ENCODE measurements around the gene ETHE1.
"Not testable (repeated sequence)": the region's sequence is repeated elsewhere in the genome, so short reads cannot be mapped to it uniquely, and the experiment has no call there.

The ETHE1 gene

GRCh38 chr19:43523696-43524095, 3.3 kb downstream of the ETHE1 start:
- not testable (repeated sequence) for H3K36me3 ChIP-seq (replicated peaks); H3K9me3 ChIP-seq; H3K4me3 ChIP-seq; H3K4me1 ChIP-seq; DNase-seq (ENCODE audit: low spot score in 2 of 2); H3K27me3 ChIP-seq (ENCODE audit: low read depth)
- in situ Hi-C loops (cut with MboI; ENCODE audit: low sequenced_read_pairs) = loop anchor here (5.0 kb wide), 1 partner anchor 76 kb away; no protein-coding TSS in a partner anchor

GRCh38 chr19:43522929-43523328, 4.1 kb downstream of the ETHE1 start:
- Histone ChIP-seq H3K9me3 (no peaks in the 10 kb centered on the region), H3K36me3 (replicated peaks) (no peaks in the 10 kb centered on the region), H3K4me1 (peaks cover 9% of the 10 kb centered on the region), H3K27me3 (ENCODE audit: low read depth) (no peaks in the 10 kb centered on the region), H3K4me3 (no peak overlapping the region)
- no peak for DNase-seq (ENCODE audit: low spot score in 2 of 2)
- in situ Hi-C loops (cut with MboI; ENCODE audit: low sequenced_read_pairs) = loop anchor here (5.0 kb wide), 1 partner anchor 76 kb away; no protein-coding TSS in a partner anchor

DNA sequence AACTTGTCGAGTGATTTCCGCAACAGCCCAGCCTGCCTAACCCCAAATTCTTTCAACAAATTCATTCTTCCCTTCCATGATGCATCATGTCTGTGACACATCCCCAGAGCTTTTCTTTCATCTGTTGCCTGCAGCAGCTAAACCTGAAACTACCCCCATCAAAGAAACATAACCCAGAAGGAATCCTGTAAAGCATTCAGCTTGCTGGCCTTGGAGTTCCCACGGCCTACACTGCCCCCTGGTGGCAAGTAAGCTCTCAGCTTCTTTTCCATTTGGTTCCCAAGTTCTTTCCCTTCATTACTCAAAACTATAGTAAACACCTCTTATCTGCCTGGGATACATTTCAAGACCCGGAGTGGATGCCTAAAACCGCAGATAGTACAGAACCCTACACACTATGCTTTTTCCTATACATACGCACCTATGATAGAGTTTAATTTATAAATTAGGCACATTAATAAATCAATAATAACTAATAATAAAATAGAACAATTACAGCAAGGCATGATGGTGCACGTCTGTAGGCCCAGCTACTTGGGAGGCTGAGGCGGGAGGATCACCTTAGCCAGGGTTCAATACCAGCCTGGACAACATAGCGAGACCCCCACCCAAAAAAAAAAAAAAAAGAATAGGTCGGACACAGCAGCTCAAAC, 7.4 kb downstream of the ETHE1 start:
- DNase-seq (ENCODE audit: low spot score in 2 of 2) = peak; percentile 81 to 88
- Histone ChIP-seq H3K4me3 (no peak overlapping the region), H3K36me3 (replicated peaks) (peaks cover 2% of the 10 kb centered on the region; the same call in 1 of the 2 replicates), H3K4me1 (no peaks in the 10 kb centered on the region), H3K27me3 (ENCODE audit: low read depth) (no peaks in the 10 kb centered on the region), H3K9me3 (no peaks in the 10 kb centered on the region)
- in situ Hi-C loops (cut with MboI; ENCODE audit: low sequenced_read_pairs) = loop anchor here (5.0 kb wide), 1 partner anchor 72 kb away; no protein-coding TSS in a partner anchor

- DNase-seq (ENCODE audit: low spot score in 2 of 2) = no peak
- Histone ChIP-seq H3K4me1 (no peaks in the 10 kb centered on the region), H3K36me3 (replicated peaks) (peaks cover 2% of the 10 kb centered on the region; the same call in 1 of the 2 replicates), H3K4me3 (no peak overlapping the region), H3K9me3 (no peaks in the 10 kb centered on the region), H3K27me3 (ENCODE audit: low read depth) (no peaks in the 10 kb centered on the region)
- in situ Hi-C loops (cut with MboI; ENCODE audit: low sequenced_read_pairs) = no loop called here
Measured at GRCh38 chr19:43518051-43518450, 8.9 kb downstream of the ETHE1 start.

DNA sequence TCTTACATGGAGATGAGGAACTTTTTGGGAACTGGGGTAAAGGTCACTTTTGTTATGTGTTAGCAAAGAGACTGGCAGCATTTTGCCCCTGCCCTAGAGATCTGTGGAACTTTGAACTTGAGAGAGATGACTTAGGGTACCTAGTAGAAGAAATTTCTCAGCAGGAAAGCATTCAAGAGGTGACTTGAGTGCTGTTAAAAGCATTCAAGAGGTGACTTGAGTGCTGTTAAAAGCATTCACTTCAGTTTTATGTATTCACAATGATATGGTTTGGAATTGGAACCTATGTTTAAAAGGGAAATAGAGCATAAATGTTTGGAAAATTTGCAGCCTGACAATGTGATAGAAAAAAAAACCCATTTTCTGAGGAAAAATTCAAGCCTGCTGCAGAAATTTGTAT, 14.6 kb downstream of the ETHE1 start:
- in situ Hi-C loops (cut with MboI; ENCODE audit: low sequenced_read_pairs); H3K9me3 ChIP-seq; H3K36me3 ChIP-seq (replicated peaks); H3K4me1 ChIP-seq; DNase-seq (ENCODE audit: low spot score in 2 of 2); H3K27me3 ChIP-seq (ENCODE audit: low read depth); H3K4me3 ChIP-seq: not testable (repeated sequence)

DNA sequence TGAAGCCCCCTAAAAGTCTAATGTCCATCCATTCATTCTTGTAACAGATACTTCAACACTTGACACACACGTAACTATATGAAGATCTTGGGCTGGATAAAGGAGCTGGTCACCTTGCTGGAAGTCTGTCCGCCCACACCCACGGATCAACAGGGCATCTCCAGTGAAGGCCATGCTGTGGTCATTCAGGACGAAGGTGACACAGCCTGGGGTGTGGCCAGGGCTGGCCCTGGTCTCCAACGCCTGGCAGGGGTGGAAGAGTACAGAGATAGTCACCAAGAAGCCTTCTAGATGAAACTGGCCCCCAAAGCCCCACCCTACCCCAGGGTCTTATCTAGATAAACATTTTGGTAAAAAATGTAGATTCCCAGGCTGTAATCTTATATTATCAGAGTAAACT, 15.7 kb downstream of the ETHE1 start:
- Histone ChIP-seq H3K36me3 (replicated peaks) (peaks cover 6% of the 10 kb centered on the region; the same call in 1 of the 2 replicates), H3K4me3 (no peak overlapping the region), H3K4me1 (no peaks in the 10 kb centered on the region), H3K27me3 (ENCODE audit: low read depth) (no peaks in the 10 kb centered on the region), H3K9me3 (no peaks in the 10 kb centered on the region)
- no peak for DNase-seq (ENCODE audit: low spot score in 2 of 2)
- in situ Hi-C loops (cut with MboI; ENCODE audit: low sequenced_read_pairs) = no loop called here

- Histone ChIP-seq H3K4me1 (no peaks in the 10 kb centered on the region), H3K36me3 (replicated peaks) (peaks cover 6% of the 10 kb centered on the region; the same call in 1 of the 2 replicates), H3K9me3 (no peaks in the 10 kb centered on the region), H3K4me3 (no peak overlapping the region), H3K27me3 (ENCODE audit: low read depth) (no peaks in the 10 kb centered on the region)
- DNase-seq (ENCODE audit: low spot score in 2 of 2) = no peak
- in situ Hi-C loops (cut with MboI; ENCODE audit: low sequenced_read_pairs) = no loop called here
Measured at GRCh38 chr19:43510713-43511112, 16.3 kb downstream of the ETHE1 start.

- H3K4me1 ChIP-seq = no peaks in the 10 kb centered on the region
- H3K36me3 ChIP-seq (replicated peaks) = peaks cover 6% of the 10 kb centered on the region; the same call in 1 of the 2 replicates
- H3K4me3 ChIP-seq = no peak overlapping the region
- H3K27me3 ChIP-seq (ENCODE audit: low read depth) = no peaks in the 10 kb centered on the region
- H3K9me3 ChIP-seq = no peaks in the 10 kb centered on the region
- in situ Hi-C loops (cut with MboI; ENCODE audit: low sequenced_read_pairs) = no loop called here
- DNase-seq (ENCODE audit: low spot score in 2 of 2) = no peak
Measured at GRCh38 chr19:43507880-43508279, 19.1 kb downstream of the ETHE1 start.

- in situ Hi-C loops (cut with MboI; ENCODE audit: low sequenced_read_pairs) = no loop called here
Measured at GRCh38 chr19:43506629-43507028, 20.4 kb downstream of the ETHE1 start.

DNA sequence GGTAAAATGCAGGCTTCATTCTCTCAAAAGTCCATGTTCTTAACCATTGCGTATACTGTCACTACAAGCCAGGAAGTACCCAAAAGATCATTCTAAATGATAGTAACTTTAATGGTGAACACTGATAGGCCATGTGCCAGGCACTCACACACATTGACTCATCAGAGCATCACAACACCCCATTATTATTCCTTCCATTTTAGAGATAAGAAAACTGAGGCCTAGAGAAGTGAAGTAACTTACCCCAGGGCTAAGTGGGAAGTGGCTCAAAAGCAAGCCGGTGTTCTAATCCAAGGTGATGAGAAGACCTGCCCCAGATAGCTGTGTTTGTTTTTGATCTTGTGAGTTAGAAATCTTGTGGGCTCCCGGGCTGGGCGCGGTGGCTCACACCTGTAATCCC, 21.1 kb downstream of the ETHE1 start:
- Histone ChIP-seq H3K9me3 (no peaks in the 10 kb centered on the region), H3K27me3 (ENCODE audit: low read depth) (no peaks in the 10 kb centered on the region), H3K4me3 (no peak overlapping the region), H3K36me3 (replicated peaks) (peaks cover 3% of the 10 kb centered on the region; the same call in 1 of the 2 replicates), H3K4me1 (no peaks in the 10 kb centered on the region)
- DNase-seq (ENCODE audit: low spot score in 2 of 2) = no peak
- in situ Hi-C loops (cut with MboI; ENCODE audit: low sequenced_read_pairs) = no loop called here

More at GRCh38 chr19:43506629-43507028, 20.4 kb downstream of the ETHE1 start:
- no peak for DNase-seq (ENCODE audit: low spot score in 2 of 2)
- no peaks in the 10 kb centered on the region for H3K27me3 ChIP-seq (ENCODE audit: low read depth)
- H3K4me1 ChIP-seq = no peaks in the 10 kb centered on the region
- no peak overlapping the region for H3K4me3 ChIP-seq
- peaks cover 6% of the 10 kb centered on the region; the same call in 1 of the 2 replicates for H3K36me3 ChIP-seq (replicated peaks)
- no peaks in the 10 kb centered on the region for H3K9me3 ChIP-seq

DNA sequence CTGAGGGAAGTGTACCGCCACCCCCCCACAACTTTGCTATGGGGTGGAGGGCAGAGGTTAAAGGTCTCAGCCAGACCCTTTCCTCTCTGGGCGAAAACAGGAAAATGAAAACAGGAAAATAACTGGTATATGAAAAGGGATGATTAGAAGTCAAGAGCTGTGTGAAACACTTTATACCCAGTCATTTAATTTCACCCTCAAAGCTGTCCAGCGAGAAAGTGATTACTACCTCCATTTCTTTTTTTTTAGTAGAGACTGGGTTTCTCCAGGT, 21.9 kb downstream of the ETHE1 start:
- Histone ChIP-seq H3K27me3 (ENCODE audit: low read depth) (no peaks in the 10 kb centered on the region), H3K36me3 (replicated peaks) (peaks cover 3% of the 10 kb centered on the region; the same call in 1 of the 2 replicates), H3K9me3 (no peaks in the 10 kb centered on the region), H3K4me1 (no peaks in the 10 kb centered on the region), H3K4me3 (no peak overlapping the region)
- in situ Hi-C loops (cut with MboI; ENCODE audit: low sequenced_read_pairs) = no loop called here
- no peak for DNase-seq (ENCODE audit: low spot score in 2 of 2)

DNA sequence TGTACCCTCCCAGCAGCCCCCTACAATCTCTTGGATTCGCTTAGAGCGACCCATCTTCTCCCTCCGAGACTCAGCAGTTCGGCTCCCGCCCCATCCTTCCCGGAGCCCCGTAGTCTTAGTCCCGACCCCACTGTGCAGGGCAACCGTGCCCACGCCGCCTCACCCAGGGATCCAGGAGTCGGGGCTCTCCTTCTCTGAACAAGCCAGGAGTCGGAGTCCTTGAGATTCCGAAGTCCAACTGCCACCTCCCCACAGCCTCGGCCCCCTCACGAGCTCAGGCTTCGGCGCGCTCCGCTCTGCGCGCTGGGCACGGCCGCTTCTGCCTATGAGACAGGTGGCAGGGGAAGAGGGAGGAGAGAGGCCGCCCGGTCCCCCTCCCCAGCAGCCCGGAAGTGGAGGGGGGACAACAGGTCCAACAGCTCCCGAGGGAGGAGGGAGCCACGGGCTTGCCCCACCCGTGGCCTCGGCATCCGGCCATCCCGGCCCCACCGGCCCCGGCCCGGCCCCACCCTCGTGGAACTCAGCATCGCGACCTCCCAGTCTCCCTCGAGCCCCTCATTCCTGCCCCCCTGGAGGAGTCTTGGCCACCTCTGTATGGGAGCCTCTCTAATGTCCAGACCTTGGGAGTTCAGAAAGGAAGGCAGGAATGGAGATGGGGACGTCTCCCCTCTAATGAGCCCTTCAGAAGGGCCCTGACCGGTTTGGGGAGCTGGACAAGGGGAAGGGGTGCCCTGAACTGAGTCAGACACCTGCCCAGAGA, 22.4 kb downstream of the ETHE1 start, which contains the start of gene PHLDB3:
Gene PHLDB3 (minus strand): TSS at position 321 of the 760 bp plus-strand sequence. CDS start 628 bp downstream, outside the sequence.
- DNase-seq (ENCODE audit: low spot score in 2 of 2) = no peak
- H3K4me3 ChIP-seq = peak within 1 kb of the TSS; percentile 73
- in situ Hi-C loops (cut with MboI; ENCODE audit: low sequenced_read_pairs) = no loop called here

GRCh38 chr19:43503501-43504425, 23.2 kb downstream of the ETHE1 start:
- Histone ChIP-seq H3K4me3 (peak overlapping the region; percentile 73), H3K36me3 (replicated peaks) (peaks cover 2% of the 10 kb centered on the region; the same call in 1 of the 2 replicates), H3K4me1 (no peaks in the 10 kb centered on the region), H3K9me3 (no peaks in the 10 kb centered on the region), H3K27me3 (ENCODE audit: low read depth) (no peaks in the 10 kb centered on the region)
- in situ Hi-C loops (cut with MboI; ENCODE audit: low sequenced_read_pairs) = no loop called here
- peak; percentile 91 to 100 for DNase-seq (ENCODE audit: low spot score in 2 of 2)

More for the DNA sequence above, 22.4 kb downstream of the ETHE1 start, which contains the start of gene PHLDB3:
- no peaks in the 10 kb centered on the region for H3K4me1 ChIP-seq
- no peaks in the 10 kb centered on the region for H3K27me3 ChIP-seq (ENCODE audit: low read depth)
- H3K36me3 ChIP-seq (replicated peaks) = peaks cover 3% of the 10 kb centered on the region; the same call in 1 of the 2 replicates
- H3K9me3 ChIP-seq = no peaks in the 10 kb centered on the region

Measured in HAP-1 (cell line).